GM10248 (cell line): Measurements from ENCODE around the gene SLC17A5.

Experiments
- CTCF ChIA-PET: fragments of 300-600 bp; sonication (Branson Sonifier 250); formaldehyde crosslinking; extraction: SDS; loops from one replicate; lab custom pipeline; 2021; ENCODE audit warnings: antibody characterized with exemption; lab: Yijun Ruan, JAX
- POLR2A ChIA-PET: fragments of 350-650 bp; sonication (Branson Sonifier 250); formaldehyde crosslinking; extraction: SDS; loops from one replicate; lab custom pipeline; 2020; ENCODE audit warnings: antibody characterized with exemption; lab: Yijun Ruan, JAX
- DNase-seq: peaks from one replicate; pipeline ENCODE4 v3.0.0; 2012; ENCODE audit errors: extremely low spot score
- TF ChIP-seq, protein P1 (sequence below): IDR thresholded peaks from 2 replicates; pipeline ENCODE4 v1.5.1; 2012; ENCODE audit warnings: mild to moderate bottlenecking, low read depth; ENCODE audit errors: extremely low read depth, missing control alignments, control extremely low read depth

Gene SLC17A5

DNA sequence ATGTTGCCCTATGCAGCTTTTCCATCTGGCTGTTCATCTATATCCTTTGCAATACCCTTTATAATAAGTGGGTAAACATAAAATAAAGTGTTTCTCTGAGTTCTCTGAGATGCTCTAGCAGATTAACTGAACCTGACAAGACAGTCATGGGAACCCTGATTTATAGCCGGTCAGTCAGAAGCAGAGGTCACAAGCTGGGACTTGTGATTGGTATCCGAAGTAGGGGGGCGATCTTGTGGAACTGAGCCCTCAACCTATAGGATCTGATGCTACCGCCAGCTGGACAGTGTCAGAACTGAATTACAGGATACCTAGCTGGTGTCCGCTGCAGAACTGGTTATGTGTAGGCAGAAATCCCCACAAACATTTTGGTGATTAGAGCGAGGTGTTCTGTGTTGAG is 39.0 kb downstream of the SLC17A5 start:
- no peak for DNase-seq
- CTCF ChIA-PET, result interaction anchor here (0.9 kb wide), 1 partner anchor 99 kb away, joined by 3 read pairs; no protein-coding TSS in a partner anchor
- TF ChIP-seq, protein P1, sequence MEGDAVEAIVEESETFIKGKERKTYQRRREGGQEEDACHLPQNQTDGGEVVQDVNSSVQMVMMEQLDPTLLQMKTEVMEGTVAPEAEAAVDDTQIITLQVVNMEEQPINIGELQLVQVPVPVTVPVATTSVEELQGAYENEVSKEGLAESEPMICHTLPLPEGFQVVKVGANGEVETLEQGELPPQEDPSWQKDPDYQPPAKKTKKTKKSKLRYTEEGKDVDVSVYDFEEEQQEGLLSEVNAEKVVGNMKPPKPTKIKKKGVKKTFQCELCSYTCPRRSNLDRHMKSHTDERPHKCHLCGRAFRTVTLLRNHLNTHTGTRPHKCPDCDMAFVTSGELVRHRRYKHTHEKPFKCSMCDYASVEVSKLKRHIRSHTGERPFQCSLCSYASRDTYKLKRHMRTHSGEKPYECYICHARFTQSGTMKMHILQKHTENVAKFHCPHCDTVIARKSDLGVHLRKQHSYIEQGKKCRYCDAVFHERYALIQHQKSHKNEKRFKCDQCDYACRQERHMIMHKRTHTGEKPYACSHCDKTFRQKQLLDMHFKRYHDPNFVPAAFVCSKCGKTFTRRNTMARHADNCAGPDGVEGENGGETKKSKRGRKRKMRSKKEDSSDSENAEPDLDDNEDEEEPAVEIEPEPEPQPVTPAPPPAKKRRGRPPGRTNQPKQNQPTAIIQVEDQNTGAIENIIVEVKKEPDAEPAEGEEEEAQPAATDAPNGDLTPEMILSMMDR, result no peak
- POLR2A ChIA-PET, result no interaction called here

DNA sequence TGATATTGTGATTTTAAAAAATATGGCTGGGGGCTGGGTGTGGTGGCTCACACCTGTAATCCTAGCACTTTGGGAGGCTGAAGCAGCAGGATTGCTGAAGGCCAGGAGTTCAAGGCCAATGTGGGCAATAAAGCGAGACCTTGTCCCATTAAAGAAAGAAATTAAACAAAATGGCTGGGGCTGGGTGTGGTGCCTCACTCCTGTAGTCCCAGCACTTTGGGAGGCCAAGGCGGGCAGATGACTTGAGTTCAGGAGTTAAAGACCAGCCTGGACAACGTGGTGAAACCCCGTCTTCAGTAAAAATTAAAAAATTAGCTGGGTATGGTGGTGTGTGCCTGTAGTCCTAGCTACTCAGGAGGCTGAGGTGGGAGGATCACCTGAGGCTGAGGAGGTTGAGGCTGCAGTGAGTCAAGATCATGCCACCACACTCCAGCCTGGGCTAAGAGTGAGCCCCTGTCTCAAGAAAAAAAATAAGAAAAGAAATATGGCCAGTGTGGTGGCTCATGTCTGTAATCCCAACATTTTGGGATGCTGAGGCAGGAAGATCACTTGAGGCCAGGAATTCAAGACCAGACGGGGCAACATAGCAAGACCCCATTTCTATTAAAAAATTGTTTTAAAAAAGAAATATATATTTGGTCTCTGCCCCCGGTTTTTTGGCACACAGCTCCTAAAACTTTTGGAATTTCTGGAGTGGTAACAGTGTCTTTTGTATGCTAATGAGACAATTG is 39.8 kb downstream of the SLC17A5 start:
- ChIA-PET CTCF (interaction anchor here (0.9 to 1.0 kb wide), 2 partner anchors 98 to 138 kb away, joined by 3 read pairs; no protein-coding TSS in a partner anchor), POLR2A (no interaction called here)
- DNase-seq, result no peak
- TF ChIP-seq, protein P1, result no peak

DNA sequence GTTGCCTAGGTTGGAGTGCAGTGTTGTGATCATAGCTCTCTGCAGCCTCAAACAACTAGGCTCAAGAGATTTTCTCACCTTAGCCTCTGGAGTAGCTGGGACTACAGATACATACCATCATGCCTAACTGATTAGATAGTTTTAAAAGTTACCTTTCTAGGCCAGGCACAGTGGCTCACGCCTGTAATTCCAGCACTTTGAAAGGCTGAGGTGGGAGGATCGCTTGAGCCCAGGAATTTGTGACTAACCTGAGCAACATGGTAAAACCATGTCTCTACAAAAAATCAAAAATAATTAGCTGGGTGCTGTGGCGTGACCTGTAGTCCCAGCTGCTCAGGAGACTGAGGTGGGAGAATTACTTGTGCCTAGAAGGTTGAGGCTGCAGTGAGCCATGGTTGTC is 41.2 kb downstream of the SLC17A5 start:
- ChIA-PET CTCF (interaction anchor here (0.8 to 4.7 kb wide), 14 partner anchors 14 to 137 kb away, joined by 3 to 53 read pairs (median 6); partner anchors contain the start of genes EEF1A1 and SLC17A5), POLR2A (interaction anchor here (1.0 kb wide), 1 partner anchor 97 kb away, joined by 3 read pairs; no protein-coding TSS in a partner anchor)
- TF ChIP-seq, protein P1, result no peak
- DNase-seq, result no peak

DNA sequence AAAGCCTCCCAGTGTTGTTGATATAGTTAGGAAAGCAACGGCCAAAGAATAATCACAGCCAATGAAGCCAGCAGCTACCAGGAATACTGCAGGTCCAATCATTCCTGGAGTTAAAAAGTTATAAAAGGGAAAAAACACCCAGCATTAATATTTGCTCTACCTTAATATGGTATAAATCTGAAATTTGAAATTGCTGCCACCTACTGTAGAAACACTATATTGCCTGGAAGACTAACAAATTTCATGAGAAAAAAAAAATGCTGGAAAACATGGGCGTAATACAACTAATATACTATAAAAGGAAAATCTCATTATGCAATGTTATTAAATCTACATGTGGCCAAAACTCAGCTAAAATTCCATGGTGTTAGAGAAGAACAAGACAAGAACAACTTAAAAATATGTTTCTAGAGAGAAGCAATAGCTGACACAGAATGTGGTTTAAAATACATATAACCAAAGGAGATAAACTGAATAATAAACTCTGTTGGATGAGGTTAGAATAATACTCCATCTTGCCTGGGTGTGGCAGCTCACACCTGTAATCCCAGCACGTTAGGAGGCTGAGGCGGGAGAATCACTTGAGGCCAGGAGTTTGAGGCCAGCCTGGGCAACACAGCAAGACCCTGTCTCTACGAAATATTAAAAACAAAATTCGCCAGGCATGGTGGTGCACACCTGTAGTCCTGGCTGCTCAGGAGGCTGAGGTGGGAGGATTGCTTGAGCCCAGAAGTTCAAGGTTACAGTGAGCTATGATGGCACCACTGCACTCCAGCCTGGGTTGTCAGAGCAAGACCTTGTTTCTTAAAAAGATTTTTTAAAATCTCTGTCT is 43.1 kb downstream of the SLC17A5 start:
- TF ChIP-seq, protein P1, result peak; percentile 45
- ChIA-PET CTCF (interaction anchor here (0.6 to 4.7 kb wide), 33 partner anchors 9 to 325 kb away, joined by 3 to 53 read pairs (median 5); partner anchors contain the start of genes EEF1A1, MTO1 and SLC17A5), POLR2A (interaction anchor here (0.6 to 2.4 kb wide), 3 partner anchors 11 to 97 kb away, joined by 3 to 7 read pairs (median 3); no protein-coding TSS in a partner anchor)
- peak; percentile 44 for DNase-seq

DNA sequence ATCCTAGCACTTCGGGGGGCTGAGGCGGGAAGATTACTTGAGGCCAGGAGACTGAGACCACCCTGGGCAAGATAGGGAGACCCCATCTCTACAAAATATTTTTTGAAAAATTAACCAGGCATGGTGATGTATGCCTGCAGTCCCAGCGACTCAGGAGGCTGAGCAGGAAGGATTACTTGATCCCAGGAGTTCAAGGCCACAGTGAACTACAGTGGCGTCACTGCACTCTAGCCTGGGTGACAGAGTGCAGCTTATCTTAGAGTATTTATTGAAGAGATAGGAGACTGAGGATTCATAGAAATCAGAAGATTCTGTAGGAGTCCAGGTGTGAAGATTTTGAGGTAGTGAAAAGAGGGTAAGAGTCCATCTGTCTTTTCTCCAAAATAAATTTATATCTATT is 45.0 kb downstream of the SLC17A5 start:
- POLR2A ChIA-PET, result no interaction called here
- DNase-seq, result no peak
- TF ChIP-seq, protein P1, result no peak
- CTCF ChIA-PET, result interaction anchor here (1.3 to 4.7 kb wide), 3 partner anchors 10 to 87 kb away, joined by 4 to 22 read pairs (median 13); partner anchors contain the start of gene EEF1A1

DNA sequence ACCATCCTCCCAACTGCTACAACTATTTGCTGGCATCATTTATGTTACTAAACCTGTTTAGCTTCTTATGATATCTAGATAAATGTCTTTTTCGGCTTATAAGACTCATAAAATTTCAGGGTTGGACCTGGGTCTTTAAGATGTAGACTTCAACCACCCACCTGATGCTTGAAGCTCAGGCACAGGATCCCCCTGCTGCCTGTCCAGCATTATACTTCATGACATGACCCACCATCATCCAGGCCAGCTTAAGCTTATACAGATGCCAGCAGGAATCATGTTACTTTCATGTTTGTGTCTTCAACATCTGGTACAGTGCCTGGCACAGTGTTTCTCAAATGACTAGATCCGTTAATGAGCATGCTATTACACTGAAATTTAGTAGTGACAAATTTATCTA is 47.4 kb downstream of the SLC17A5 start:
- no peak for DNase-seq
- TF ChIP-seq, protein P1, result no peak
- POLR2A ChIA-PET, result no interaction called here
- CTCF ChIA-PET, result interaction anchor here (1.2 to 1.9 kb wide), 3 partner anchors 12 to 93 kb away, joined by 3 to 4 read pairs (median 3); no protein-coding TSS in a partner anchor
